ENCODE data around the gene SINHCAF. TPM values are rescaled to one million over a fixed set of nuclear protein-coding genes. Genes with fewer than 3 reads are reported as not detected.

Gene SINHCAF
- total RNA-seq, 3 donors from 2014 or later, result 11.8 to 76.5 (median 54.7) TPM

DNA sequence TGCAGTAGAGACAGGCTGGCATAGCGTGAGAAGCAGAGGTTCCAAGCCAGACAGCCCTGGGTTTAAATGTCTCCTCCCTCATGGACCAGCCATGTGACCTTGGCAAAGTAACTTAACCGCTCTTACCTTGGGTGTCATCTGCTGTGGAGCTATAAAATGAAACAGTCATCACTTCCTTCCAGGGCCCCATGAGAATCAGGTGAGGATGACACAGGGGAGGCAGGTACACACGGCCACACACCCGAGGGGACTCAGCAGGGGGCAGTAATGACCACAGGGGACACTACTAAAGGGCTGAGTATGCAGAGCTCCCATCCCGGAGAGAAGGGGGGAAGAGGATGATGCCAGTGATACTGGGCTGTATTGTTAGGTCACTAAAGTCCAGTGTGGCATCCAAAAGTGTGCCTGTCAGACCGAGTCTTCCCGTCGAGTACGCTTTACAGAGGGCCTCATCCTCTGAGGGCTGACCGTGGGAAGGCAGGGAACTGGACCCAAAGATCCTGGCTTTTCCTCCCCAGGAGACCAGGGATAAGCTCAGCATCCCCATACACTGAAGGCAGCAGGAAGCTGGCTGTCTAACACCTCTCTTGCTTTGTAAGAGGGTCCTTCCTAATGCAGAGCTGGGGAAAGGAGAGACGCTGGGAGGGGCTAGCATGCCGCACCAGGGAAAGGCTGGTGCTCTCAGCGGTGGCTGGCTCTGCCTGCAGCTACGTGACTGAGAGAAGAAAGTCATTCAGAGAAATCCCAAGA, 94.2 kb downstream of the SINHCAF start:
- Histone ChIP-seq H3K4me1 (no peaks in the 10 kb centered on the region), H3K36me3 (no peaks in the 10 kb centered on the region), H3K27me3 (no peaks in the 10 kb centered on the region), H3K27ac (no peak overlapping the region), H3K9me3 (no peaks in the 10 kb centered on the region), H3K4me3 (no peak overlapping the region)
- DNase-seq (ENCODE audit: low spot score in 2 of 2), result no peak
- intact Hi-C loops (cut with DNase I; ENCODE audit: low total_unique reads), result no loop called here
- TF ChIP-seq CTCF (IDR thresholded peaks at IDR 0.05) (no peak), POLR2A (IDR thresholded peaks at IDR 0.05) (no peak), POLR2AphosphoS5 (IDR thresholded peaks at IDR 0.05) (no peak)

Data from breast epithelium (tissue), 4 donors.